ENCODE measurements around the gene ELP5. TPM values are rescaled to one million over a fixed set of nuclear protein-coding genes. Genes with fewer than 3 reads are reported as not detected.

ELP5 gene
- total RNA-seq, 1 experiment from 2014 or later: 49.6 TPM

DNA sequence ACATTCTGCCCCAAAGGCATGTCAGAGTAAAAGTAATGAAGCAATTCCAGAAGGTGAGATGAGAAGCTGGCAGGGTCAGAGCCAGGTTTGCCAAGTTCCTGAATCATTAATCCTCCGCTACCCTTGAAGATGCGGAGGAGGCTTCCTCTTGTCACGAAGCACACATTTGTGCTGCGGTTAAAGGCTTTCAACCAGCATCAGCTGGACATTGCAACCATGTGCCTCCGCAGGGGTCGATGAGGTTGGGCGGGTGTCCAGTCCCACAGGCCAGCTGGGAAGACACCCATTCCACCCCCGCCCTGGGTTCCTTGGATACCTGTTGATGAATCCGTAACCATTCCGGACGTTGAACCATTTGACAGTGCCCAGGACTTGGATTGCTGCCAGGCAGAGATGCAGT is 41.1 kb downstream of the ELP5 start:
- no peaks in the 10 kb centered on the region for H3K79me1 ChIP-seq (ENCODE audit: insufficient read depth, low read depth, low read length, poor library complexity, severe bottlenecking)
- no peaks in the 10 kb centered on the region for H3K9me3 ChIP-seq (ENCODE audit: control insufficient read depth, low read depth, low read length)
- H2BK120ac ChIP-seq (ENCODE audit: low read depth, low read length, poor library complexity, severe bottlenecking): no peak overlapping the region
- no peaks in the 10 kb centered on the region for H3K79me2 ChIP-seq (ENCODE audit: insufficient read depth, low read length)
- H3K4me1 ChIP-seq (ENCODE audit: insufficient read depth, low read length): peaks cover 4% of the 10 kb centered on the region; the same call in 1 of the 2 replicates
- H2AK5ac ChIP-seq (ENCODE audit: insufficient read length, low read length): no peak overlapping the region
- no peaks in the 10 kb centered on the region for H4K20me1 ChIP-seq (ENCODE audit: control insufficient read depth, insufficient read depth, insufficient read length)
- no peak overlapping the region for H2BK20ac ChIP-seq (ENCODE audit: low read depth, low read length, poor library complexity, severe bottlenecking)
- H3K27me3 ChIP-seq (ENCODE audit: insufficient read depth, low read length): peaks cover 2% of the 10 kb centered on the region
- H3K14ac ChIP-seq (ENCODE audit: insufficient read depth, low read length): no peak overlapping the region
- no peak overlapping the region for H4K5ac ChIP-seq (ENCODE audit: insufficient read length, low read depth, low read length)
- H3K23ac ChIP-seq (ENCODE audit: insufficient read length, low read depth, low read length): no peak overlapping the region
- peak overlapping the region; percentile 49 for H3K4me2 ChIP-seq (ENCODE audit: insufficient read depth, insufficient read length, low read length)
- H4K8ac ChIP-seq (replicated peaks; ENCODE audit: insufficient read length, low read depth, low read length): no peak overlapping the region
- H2BK5ac ChIP-seq (ENCODE audit: insufficient read length, low read length): no peak overlapping the region
- no peak overlapping the region for H3K9ac ChIP-seq (ENCODE audit: extremely low read depth, insufficient read length, low read length)
- no peak overlapping the region for H3K18ac ChIP-seq (ENCODE audit: insufficient read length, low read depth, low read length)
- no peak overlapping the region for H3T11ph ChIP-seq (ENCODE audit: low read length)
- no peak overlapping the region for H4K91ac ChIP-seq (ENCODE audit: insufficient read length, low read depth, low read length)
- no peak for DNase-seq
- WGBS (ENCODE audit: extremely low coverage, insufficient read length, low lambda C conversion rate): no CpG with 5 or more reads among the region's 11 CpGs
- Mint-ChIP-seq H3K36me3 (ENCODE audit: insufficient read depth in 1 of 3, low read depth in 3 of 3) (peaks cover 0 to 3% (median 0%) of the 10 kb centered on the region in 3 experiments; a peak in 2 of 7 replicates), H3K9me3 (peaks cover 3% of the 10 kb centered on the region in 2 experiments; a peak in 3 of 5 replicates), H3K4me1 (peaks cover 14 to 31% of the 10 kb centered on the region in 2 experiments), H3K4me3 (peak overlapping the region in 1 of 2 experiments; percentile 81; a peak in 3 of 5 replicates), H3K27me3 (ENCODE audit: low read depth) (peaks cover 60% of the 10 kb centered on the region), H3K27ac (no peak overlapping the region)
- H2AFZ ChIP-seq (ENCODE audit: low read length): no peak overlapping the region
- TF ChIP-seq, protein P1, sequence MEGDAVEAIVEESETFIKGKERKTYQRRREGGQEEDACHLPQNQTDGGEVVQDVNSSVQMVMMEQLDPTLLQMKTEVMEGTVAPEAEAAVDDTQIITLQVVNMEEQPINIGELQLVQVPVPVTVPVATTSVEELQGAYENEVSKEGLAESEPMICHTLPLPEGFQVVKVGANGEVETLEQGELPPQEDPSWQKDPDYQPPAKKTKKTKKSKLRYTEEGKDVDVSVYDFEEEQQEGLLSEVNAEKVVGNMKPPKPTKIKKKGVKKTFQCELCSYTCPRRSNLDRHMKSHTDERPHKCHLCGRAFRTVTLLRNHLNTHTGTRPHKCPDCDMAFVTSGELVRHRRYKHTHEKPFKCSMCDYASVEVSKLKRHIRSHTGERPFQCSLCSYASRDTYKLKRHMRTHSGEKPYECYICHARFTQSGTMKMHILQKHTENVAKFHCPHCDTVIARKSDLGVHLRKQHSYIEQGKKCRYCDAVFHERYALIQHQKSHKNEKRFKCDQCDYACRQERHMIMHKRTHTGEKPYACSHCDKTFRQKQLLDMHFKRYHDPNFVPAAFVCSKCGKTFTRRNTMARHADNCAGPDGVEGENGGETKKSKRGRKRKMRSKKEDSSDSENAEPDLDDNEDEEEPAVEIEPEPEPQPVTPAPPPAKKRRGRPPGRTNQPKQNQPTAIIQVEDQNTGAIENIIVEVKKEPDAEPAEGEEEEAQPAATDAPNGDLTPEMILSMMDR (conservative IDR thresholded peaks at IDR 0.05): no peak
- no peak overlapping the region for H3K27ac ChIP-seq (ENCODE audit: insufficient read length, low read depth, low read length)
- H3K56ac ChIP-seq (ENCODE audit: insufficient read length, low read depth, low read length): no peak overlapping the region
- H3K4ac ChIP-seq (ENCODE audit: low read depth, low read length): no peak overlapping the region
- peaks cover 4% of the 10 kb centered on the region for H3K23me2 ChIP-seq (ENCODE audit: insufficient read length, low read depth, low read length, poor library complexity, severe bottlenecking)
- no peak overlapping the region for H2BK12ac ChIP-seq (ENCODE audit: insufficient read length, low read depth, low read length)
- H2BK15ac ChIP-seq (ENCODE audit: low read depth, low read length): no peak overlapping the region
